Measurements from ENCODE around the gene TBCE. TPM values are rescaled to one million over a fixed set of nuclear protein-coding genes. Genes with fewer than 3 reads are reported as not detected.

Gene TBCE
- total and polyA plus RNA-seq, 9 of the 15 experiments (the other 6 are each of a cell fraction or from before 2014, with no cell fraction given): 52.6 to 92.1 (median 82.1) TPM

DNA sequence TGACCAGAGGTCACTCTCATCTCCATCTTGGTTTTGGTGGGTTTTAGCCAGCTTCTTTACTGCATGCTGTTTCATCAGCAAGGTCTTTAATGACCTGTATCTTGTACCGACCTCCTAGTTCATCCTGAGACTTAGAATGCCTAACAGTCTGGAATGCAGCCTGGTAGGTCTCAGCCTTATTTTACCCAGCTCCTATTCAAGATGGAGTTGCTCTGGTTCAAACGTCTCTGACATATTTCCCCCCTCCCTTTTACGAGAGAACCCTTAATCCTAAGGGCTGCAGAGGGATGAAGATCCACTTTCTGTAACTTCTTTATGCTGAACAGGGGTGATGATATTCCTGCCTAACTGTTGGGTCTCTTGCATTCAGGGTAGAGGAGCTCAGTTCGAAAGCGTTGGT, 43.2 kb downstream of the TBCE start (continued):
- TF ChIP-seq HNRNPLL (IDR thresholded peaks at IDR 0.05; ENCODE audit: low read depth, low read length, poor library complexity, severe bottlenecking) (no peak), MTA3 (IDR thresholded peaks at IDR 0.05; ENCODE audit: borderline replicate concordance) (no peak), RBM14 (IDR thresholded peaks at IDR 0.05; ENCODE audit: borderline replicate concordance, insufficient read depth, low read depth, low read length) (no peak), ZNF76 (CRISPR knock-in tag; IDR thresholded peaks at IDR 0.05; ENCODE audit: borderline replicate concordance) (0 out of 2 replicates have a peak, but pooled peaks have one; percentile 28)
- TF ChIP-seq, protein P1, sequence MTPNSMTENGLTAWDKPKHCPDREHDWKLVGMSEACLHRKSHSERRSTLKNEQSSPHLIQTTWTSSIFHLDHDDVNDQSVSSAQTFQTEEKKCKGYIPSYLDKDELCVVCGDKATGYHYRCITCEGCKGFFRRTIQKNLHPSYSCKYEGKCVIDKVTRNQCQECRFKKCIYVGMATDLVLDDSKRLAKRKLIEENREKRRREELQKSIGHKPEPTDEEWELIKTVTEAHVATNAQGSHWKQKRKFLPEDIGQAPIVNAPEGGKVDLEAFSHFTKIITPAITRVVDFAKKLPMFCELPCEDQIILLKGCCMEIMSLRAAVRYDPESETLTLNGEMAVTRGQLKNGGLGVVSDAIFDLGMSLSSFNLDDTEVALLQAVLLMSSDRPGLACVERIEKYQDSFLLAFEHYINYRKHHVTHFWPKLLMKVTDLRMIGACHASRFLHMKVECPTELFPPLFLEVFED (CRISPR knock-in tag; conservative IDR thresholded peaks at IDR 0.05): 0 out of 2 replicates have a peak, but pooled peaks have one; percentile 13
- TF ChIP-seq, protein P2, sequence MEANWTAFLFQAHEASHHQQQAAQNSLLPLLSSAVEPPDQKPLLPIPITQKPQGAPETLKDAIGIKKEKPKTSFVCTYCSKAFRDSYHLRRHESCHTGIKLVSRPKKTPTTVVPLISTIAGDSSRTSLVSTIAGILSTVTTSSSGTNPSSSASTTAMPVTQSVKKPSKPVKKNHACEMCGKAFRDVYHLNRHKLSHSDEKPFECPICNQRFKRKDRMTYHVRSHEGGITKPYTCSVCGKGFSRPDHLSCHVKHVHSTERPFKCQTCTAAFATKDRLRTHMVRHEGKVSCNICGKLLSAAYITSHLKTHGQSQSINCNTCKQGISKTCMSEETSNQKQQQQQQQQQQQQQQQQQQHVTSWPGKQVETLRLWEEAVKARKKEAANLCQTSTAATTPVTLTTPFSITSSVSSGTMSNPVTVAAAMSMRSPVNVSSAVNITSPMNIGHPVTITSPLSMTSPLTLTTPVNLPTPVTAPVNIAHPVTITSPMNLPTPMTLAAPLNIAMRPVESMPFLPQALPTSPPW (CRISPR knock-in tag; IDR thresholded peaks at IDR 0.05): 0 out of 2 replicates have a peak, but pooled peaks have one; percentile 10
- TF ChIP-seq, protein P3, sequence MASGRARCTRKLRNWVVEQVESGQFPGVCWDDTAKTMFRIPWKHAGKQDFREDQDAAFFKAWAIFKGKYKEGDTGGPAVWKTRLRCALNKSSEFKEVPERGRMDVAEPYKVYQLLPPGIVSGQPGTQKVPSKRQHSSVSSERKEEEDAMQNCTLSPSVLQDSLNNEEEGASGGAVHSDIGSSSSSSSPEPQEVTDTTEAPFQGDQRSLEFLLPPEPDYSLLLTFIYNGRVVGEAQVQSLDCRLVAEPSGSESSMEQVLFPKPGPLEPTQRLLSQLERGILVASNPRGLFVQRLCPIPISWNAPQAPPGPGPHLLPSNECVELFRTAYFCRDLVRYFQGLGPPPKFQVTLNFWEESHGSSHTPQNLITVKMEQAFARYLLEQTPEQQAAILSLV (tag; IDR thresholded peaks at IDR 0.05): peak; percentile 71; the same call in 1 of the 2 replicates
